Measurements from ENCODE around the gene SLC39A12.

- TF ChIP-seq POLR2AphosphoS5 (IDR thresholded peaks at IDR 0.05; ENCODE audit: low read depth, low read length): no peak
- TF ChIP-seq REST (IDR thresholded peaks at IDR 0.05; ENCODE audit: insufficient read depth in 1 of 2, low read depth in 2 of 2, low read length in 2 of 2): no peak
- TF ChIP-seq FOXP2 (optimal IDR thresholded peaks at IDR 0.05; ENCODE audit: borderline replicate concordance, extremely low read depth, extremely low read length, insufficient read depth): no peak
Measured at GRCh38 chr10:18005445-18005780, 53.7 kb downstream of the SLC39A12 start.
